GM13977 (cell line): ENCODE measurements around the gene BTBD7.

ENCODE experiments used
- DNase-seq: peaks from one replicate; pipeline ENCODE4 v3.0.0; 2012; ENCODE audit warnings: low spot score
- in situ Hi-C: fragments of 300-500 bp; cut with MboI; formaldehyde crosslinking; loops from one replicate; pipeline ENCODE4 v1.12.0; 2022; ENCODE audit warnings: low sequenced_read_pairs, low pct_unique_long_range_greater_than_20kb, mixed read lengths, inconsistent platforms; ENCODE audit not compliant: unreplicated experiment
- TF ChIP-seq, protein P1 (sequence below): IDR thresholded peaks from 2 replicates; pipeline ENCODE4 v1.5.1; 2012; ENCODE audit warnings: mild to moderate bottlenecking, control low read depth; ENCODE audit not compliant: insufficient read depth; ENCODE audit errors: extremely low read depth, missing control alignments

The BTBD7 gene

DNA sequence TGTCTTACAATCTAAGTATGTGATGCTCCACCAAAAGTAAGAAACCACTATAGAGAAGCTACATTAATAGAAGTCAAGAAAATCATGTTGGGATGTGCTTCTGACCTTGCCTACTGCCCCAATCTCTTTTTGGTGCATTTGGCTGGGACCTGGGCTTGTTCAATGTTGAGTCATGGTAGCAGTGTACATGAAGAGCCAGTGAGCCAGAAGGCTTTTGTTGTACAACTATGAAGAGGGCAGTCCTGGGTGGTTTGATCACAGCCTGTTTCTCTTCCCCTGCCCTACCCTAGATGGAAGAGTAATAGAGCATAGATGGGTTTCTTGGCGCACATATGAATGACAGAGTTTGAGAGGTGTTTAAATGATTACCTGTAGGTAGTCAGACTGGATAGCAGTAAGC is 69.4 kb downstream of the BTBD7 start:
- TF ChIP-seq, protein P1, sequence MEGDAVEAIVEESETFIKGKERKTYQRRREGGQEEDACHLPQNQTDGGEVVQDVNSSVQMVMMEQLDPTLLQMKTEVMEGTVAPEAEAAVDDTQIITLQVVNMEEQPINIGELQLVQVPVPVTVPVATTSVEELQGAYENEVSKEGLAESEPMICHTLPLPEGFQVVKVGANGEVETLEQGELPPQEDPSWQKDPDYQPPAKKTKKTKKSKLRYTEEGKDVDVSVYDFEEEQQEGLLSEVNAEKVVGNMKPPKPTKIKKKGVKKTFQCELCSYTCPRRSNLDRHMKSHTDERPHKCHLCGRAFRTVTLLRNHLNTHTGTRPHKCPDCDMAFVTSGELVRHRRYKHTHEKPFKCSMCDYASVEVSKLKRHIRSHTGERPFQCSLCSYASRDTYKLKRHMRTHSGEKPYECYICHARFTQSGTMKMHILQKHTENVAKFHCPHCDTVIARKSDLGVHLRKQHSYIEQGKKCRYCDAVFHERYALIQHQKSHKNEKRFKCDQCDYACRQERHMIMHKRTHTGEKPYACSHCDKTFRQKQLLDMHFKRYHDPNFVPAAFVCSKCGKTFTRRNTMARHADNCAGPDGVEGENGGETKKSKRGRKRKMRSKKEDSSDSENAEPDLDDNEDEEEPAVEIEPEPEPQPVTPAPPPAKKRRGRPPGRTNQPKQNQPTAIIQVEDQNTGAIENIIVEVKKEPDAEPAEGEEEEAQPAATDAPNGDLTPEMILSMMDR, result no peak
- in situ Hi-C loops, result no loop called here
- DNase-seq, result no peak

DNA sequence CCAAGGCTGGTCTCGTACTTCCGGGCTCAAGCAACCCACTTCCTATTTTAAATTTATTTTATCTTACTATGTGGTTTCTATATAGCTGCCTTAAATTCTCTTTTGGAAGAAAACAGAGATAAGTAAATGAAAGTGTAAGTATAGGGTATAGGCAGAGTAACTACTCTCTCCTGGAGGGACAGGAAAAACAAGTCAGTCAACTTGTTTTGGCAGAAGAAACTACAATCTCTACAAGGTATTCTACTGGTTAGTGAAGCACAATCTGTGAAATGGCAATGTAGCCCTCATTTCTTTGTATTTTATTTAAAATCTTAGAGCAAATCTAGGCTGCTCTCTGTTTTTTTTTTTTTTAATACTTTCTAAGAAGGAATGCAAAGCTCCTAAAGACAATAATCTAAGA is 70.4 kb downstream of the BTBD7 start:
- TF ChIP-seq, protein P1, result no peak
- DNase-seq, result no peak
- in situ Hi-C loops, result no loop called here

DNA sequence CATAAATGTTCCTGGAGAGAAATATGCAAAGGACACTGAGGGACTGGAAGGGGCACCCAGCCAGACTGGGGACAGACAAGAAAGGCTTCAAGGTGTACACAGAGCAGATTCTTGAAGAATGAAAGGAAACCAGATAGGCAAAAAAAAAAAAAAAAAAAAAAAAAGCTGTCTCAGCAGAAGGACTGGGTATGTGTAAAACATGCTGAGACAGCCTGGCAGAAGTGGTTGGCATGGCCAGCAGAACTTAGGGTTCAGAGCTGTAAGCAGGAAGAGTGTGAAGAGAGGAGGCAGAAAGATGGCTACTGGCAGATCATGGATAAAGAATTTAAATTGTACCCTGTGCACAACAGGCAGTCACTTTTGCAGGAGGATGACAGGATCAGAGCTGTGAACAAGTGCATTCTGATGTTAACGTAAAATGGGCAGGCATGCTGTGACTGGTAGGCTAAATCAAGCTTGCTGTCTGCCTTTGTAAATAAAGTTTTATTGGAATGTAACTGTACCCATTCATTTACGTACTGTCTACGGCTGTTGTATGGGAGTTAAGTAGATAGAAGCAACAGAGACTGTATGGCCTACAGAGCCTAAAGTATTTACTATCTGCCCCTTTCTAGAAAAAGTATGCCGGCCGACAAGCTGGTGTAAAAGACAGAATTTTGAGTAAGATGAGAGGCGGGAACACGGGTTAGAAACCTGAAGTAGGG is 83.6 kb downstream of the BTBD7 start:
- no peak for DNase-seq
- in situ Hi-C loops, result loop anchor here (25.0 kb wide), 1 partner anchor 288 kb away; no protein-coding TSS in a partner anchor
- TF ChIP-seq, protein P1, result no peak

DNA sequence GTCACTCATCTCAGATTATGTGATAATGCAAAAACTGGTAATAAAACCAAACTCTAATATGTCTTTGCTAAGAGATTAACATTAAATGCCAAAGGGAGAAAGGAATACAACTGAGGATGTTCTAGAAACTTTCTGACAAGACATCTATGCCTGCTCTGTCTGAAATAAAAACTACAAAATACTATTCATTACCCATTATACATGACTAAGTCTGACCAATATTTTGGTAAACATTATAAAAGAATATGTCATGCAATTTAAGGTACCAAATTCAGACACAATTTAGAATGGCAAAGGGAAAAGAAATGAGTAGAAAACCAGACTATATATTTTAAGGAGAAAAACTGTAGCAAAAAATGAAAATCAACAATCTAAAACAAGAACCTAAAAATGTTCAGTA is 86.3 kb downstream of the BTBD7 start:
- DNase-seq, result no peak
- in situ Hi-C loops, result loop anchor here (25.0 kb wide), 1 partner anchor 291 kb away; no protein-coding TSS in a partner anchor

DNA sequence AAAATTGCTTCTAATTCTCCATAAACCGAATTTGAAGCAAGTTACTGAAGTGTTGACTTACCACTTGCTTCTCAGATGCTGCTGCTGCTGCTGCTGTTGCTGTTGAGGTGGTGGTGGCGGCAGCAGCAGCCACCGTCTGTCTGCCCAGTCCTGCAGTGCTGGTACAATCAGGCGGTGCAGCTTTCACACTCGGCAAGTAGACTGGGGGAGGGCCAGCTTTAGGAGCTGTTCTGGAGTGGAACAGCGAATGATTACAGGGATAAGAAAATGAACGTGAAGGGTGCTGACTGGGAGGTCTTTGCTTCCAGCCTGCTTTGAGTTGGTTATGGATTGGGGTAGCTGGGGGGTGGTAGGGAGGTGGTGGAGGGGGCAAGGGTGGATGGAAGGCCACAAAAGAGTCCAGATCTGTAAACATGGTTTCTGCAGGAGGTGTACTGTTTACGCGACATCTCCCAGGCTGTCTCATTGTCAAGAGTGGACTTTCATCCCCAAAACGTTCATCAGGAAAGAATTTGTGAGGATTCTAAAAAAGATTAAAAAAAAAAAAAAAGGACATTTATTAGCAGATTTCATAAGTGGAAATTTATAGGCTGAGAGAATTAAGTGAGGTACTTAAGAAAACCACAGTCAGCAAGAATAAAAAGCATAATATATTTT is 86.9 kb downstream of the BTBD7 start:
- DNase-seq, result no peak
- in situ Hi-C loops, result loop anchor here (25.0 kb wide), 1 partner anchor 291 kb away; no protein-coding TSS in a partner anchor
- TF ChIP-seq, protein P1, result no peak

More for the DNA sequence above, 86.3 kb downstream of the BTBD7 start:
- TF ChIP-seq, protein P1, result no peak

DNA sequence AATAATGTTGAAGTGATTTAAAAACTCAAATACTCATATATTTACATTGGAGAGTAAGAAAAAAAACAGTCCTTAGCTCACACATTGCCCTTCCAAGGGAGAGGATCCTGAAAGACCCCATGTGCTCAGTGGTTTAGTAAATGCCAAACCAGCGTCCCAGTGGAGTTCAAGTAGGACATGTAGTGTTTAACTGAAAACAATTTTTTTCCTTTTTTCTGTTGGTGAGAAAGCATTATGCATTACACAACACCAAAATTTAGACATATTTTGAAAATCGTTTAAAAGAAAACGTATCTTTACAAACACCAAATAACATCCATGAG is 92.2 kb downstream of the BTBD7 start:
- TF ChIP-seq, protein P1, result no peak
- in situ Hi-C loops, result loop anchor here (25.0 kb wide), 1 partner anchor 297 kb away; no protein-coding TSS in a partner anchor
- DNase-seq, result no peak
